HG02642 (cell line): ENCODE measurements around the gene TTC34.

Experiments
- ATAC-seq: cut with Tn5 transposase; IDR thresholded peaks from one replicate; pipeline ENCODE4 v1.9.1; 2021; ENCODE audit warnings: mild to moderate bottlenecking; ENCODE audit not compliant: unreplicated experiment, poor library complexity

The TTC34 gene

DNA sequence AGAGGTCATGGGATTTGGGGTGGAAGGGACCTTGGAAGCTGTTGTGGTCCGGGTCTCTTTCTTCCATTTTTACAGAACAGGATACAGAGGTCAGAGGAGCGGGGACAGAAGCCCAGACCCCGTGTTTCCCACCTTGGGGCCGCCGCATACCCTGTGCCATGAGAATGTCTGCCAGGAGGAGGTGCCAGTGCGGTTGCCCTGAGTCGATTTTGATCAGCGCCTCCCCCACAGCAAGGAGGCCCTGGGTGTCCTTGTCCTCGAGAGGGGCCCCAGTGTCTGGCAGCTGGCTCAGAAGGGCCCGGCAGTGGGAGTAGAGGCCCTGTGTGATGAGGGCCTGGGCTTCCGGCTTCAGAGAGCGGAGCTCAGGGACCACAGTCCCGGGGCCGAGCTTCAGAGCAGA, 156.3 kb downstream of the TTC34 start:
- ATAC-seq = no peak

GRCh38 chr1:2644591-2645101, 156.8 kb downstream of the TTC34 start:
- ATAC-seq = no peak

DNA sequence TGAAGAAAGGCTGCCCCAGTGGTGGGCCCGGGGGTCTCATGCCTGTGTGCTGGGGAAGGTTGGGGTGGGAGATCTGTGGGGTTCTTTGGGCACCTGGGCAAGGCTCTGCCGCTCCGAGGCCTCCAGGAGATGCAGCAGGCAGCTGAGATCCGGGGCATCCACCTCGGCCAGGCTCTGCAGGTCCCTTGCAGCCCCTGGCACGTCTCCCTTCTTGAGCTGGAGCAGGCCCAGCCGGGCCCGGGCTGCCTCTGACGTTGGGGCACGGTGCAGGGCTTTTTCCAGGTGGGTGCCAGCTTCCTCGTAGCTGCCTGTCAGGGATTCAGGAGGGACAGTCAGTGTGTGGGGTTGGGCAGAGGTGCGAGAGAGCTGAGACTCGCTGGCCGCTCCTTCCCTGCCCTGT, 157.3 kb downstream of the TTC34 start:
- no peak for ATAC-seq

GRCh38 chr1:2643414-2644077, 157.9 kb downstream of the TTC34 start:
- ATAC-seq = no peak

GRCh38 chr1:2642560-2643413, 158.7 kb downstream of the TTC34 start:
- peak; percentile 73 for ATAC-seq

- no peak for ATAC-seq
These were observed 159.3 kb downstream of the TTC34 start for GRCh38 chr1:2642131-2642559.

DNA sequence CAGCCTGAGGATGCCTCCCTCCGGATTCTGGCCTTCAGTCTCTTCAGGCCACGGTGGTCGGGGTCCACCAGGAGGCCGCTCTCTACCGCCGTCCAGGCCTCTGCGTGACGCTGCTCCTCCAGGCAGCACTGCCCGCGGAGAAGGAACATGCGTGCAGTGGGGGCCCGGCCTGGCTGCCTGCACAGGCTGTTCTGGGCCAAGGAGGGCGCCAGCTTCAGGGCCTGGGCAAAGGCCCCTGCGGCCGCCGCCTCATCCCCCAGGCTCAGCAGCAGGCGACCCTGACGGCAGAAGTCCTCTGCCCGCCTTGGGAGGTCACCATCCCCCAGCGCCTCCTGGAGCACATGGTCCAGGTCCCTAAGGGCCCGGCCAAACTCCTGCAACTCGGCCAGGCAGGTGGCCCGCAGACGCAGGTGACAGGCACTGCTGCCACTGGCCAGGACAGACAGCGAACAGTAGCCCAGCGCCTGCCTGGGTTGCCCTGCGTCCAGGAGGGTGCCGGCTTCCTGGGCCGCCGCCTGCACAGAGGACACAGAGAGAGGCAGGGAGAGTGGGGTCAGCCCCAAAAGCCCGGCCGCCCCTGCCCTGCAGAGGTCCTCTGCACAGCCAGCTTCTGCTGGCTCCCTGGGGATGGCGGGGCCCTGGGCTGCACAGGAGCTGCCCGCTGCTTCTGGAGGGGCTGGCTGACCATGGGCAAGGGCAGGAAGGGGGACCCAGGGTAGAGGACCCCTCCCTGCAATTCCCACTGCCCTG, 159.9 kb downstream of the TTC34 start:
- no peak for ATAC-seq

- ATAC-seq = no peak
These were observed 160.9 kb downstream of the TTC34 start for GRCh38 chr1:2640626-2641025.

GRCh38 chr1:2639607-2640521, 161.6 kb downstream of the TTC34 start:
- ATAC-seq = no peak

DNA sequence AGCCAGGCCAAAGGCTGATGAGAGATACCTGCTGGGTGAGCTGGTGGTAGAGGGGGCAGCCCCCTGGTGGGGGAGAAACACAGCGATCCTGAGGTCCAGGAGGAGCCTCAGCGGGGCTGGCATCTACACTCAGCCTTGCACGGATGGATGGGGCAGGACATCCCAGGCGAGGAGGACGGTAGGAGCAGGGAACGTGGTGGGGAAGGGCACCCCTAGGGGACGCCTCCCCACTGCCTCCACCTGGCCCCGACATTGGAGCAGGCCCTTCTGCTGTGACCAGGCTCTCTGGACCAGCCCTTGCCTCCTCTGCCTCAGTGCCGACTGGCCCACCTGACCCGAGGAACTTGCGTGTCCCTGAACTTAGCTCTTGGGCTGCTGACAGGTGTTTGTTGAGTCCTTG, 162.3 kb downstream of the TTC34 start:
- no peak for ATAC-seq

- ATAC-seq = no peak
These were observed 162.9 kb downstream of the TTC34 start for GRCh38 chr1:2638466-2639115.

GRCh38 chr1:2637442-2638145, 163.9 kb downstream of the TTC34 start:
- ATAC-seq = no peak

GRCh38 chr1:2636733-2637132, 164.8 kb downstream of the TTC34 start:
- ATAC-seq = no peak

DNA sequence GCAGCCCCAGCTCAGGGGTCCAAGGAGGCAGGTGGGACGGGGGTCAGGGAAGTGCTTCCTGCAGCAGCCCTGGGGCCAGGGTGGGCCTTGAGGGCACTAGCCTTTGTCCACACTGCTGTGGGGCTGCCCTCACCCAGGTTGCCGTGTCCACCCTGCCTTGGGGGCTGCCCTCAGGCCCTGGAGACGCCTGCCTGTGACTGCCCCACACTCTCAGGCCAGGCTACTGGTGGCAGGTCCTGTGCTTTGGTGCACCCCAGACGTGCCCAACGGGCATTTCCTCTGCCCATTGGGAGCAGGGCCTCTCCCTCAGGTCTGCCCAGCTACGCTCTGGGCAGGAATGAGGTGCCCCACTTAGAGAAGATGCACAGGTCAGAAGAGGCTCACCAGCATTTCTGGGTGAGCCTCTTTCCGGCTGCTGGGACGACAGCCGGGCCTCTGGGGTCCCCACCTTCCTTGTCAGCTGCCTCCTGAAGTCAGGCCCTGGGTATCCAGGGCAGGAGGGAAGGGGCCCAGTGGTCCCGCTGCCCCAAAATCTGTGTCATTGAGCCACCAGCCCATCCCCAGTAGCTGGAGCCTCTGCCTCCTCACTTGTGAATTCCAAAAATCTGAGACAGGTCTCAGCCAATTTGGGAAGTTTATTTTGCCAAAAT, 166.0 kb downstream of the TTC34 start:
- ATAC-seq = no peak

DNA sequence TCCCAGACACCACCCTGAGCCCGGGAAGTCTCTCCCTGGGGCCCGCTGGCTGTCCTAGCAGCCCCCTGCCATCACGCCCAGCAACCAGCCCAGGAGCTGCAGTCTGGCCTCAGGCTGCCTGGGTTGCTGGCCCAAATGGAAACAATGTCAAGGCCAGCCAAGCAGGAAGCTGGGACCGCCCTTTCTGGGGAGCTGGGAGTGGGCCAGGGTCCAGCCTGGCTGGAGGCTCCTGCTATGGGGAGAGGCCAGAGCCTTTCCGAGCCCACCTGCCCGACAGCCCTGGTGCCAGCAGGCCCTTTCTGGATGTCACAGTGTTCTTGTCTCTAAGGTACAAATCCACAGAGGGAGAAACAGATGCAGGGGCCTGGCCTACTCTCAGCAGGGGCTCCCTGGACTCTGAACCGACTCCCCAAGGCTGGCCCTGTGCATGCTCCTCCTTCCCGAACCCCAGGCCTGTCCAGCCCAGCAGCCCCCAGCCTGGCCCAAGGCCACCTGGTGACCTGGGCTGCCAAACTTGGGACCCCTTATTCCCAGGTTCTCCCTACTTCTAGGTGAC, 167.5 kb downstream of the TTC34 start:
- ATAC-seq = no peak

- ATAC-seq = no peak
These were observed 168.0 kb downstream of the TTC34 start for GRCh38 chr1:2633366-2633935.

DNA sequence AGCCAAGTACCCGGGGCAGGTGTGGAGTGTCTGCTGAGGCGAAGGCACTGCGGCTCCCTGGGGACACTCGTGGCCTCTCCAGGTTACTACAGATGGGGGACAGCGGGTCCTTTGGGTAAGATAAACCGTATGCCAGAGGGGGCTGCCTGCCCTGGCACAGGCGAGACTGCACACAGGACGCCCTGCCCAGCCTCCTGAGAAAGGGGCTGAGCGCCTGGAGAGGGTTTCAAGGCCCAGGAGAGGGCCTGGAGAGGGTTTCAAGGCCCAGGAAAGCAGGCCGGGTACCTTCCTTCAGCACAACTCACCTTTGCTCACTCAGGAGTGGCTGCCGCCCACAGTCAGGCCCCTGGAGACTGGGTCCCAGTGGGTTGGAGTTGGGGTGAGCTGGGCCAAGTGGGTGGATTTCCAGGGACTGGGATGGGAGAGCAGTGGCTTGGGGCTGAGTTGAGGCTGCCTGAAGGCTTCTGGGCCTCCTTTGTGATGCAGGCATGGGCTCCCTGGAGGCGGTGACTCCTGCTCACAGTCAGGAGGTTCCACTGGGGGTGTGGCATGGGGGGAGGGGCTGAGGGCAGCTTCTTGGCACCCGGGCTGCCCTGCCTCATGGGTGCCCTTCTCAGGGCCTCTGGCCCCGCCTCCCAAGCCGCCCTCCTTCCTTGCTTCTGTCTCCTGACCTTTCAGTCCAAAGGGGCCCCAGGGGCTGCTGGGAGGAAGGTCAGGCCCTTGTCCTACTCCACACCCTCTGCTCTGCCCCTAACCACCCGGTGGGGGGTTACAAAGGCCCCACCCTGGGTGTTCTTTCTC, 168.7 kb downstream of the TTC34 start, which contains the start of gene MMEL1:
MMEL1 (minus strand) TSS at position 456 of the 801 bp plus-strand sequence. CDS start 3,532 bp downstream, outside the sequence.
- ATAC-seq = no peak
